Trophoblast cell (in vitro differentiated cells and primary cell): ENCODE data around the gene ERAP2.
A peak's percentile ranks its signal among the peaks of the same experiment; 100 is the strongest.
"Not testable (repeated sequence)": the region's sequence is repeated elsewhere in the genome, so short reads cannot be mapped to it uniquely, and the experiment has no call there.

Experiments
- DNase-seq, 2 donors: peaks; one replicate each; pipeline ENCODE4 v3.0.0-alpha.2; 2016
- H2AFZ ChIP-seq: 2 replicates; pipeline ENCODE4 v1.6.1; 2013; ENCODE audit warnings: low read length, moderate library complexity, mild to moderate bottlenecking; ENCODE audit not compliant: insufficient read depth, poor library complexity
- H2AK5ac ChIP-seq: 2 replicates; pipeline ENCODE4 v1.6.1; 2013; ENCODE audit warnings: mild to moderate bottlenecking, low read length
- H2BK120ac ChIP-seq: 2 replicates; pipeline ENCODE4 v1.6.1; 2013; ENCODE audit warnings: low read length, mild to moderate bottlenecking, moderate library complexity; ENCODE audit not compliant: insufficient read depth, poor library complexity
- H2BK12ac ChIP-seq: 2 replicates; pipeline ENCODE4 v1.6.1; 2013; ENCODE audit warnings: mild to moderate bottlenecking, low read length, moderate library complexity
- H2BK5ac ChIP-seq: 2 replicates; pipeline ENCODE4 v1.6.1; 2013; ENCODE audit warnings: low read length, low read depth, moderate library complexity, mild to moderate bottlenecking; ENCODE audit not compliant: poor library complexity
- H3K14ac ChIP-seq: 2 replicates; pipeline ENCODE4 v1.6.1; 2013; ENCODE audit warnings: mild to moderate bottlenecking, low read length
- H3K18ac ChIP-seq: 2 replicates; pipeline ENCODE4 v1.6.1; 2013; ENCODE audit warnings: mild to moderate bottlenecking, low read length
- H3K23ac ChIP-seq: 2 replicates; pipeline ENCODE4 v1.6.1; 2013; ENCODE audit warnings: low read length
- H3K27ac ChIP-seq: 2 replicates; pipeline ENCODE4 v1.5.1; 2013; ENCODE audit warnings: low read depth, mild to moderate bottlenecking, inconsistent platforms, low read length, moderate library complexity
- H3K27me3 ChIP-seq: 2 replicates; pipeline ENCODE4 v1.6.1; 2013; ENCODE audit warnings: inconsistent platforms, mild to moderate bottlenecking, low read length, moderate library complexity; ENCODE audit not compliant: insufficient read depth
- H3K36me3 ChIP-seq, 2 experiments: 1 replicate in 1 of 2; 2 replicates in 1 of 2; pipeline ENCODE4 v1.6.1; 2013; ENCODE audit warnings: low read length in 2 of 2, mild to moderate bottlenecking in 2 of 2, moderate library complexity in 1 of 2; ENCODE audit not compliant: insufficient read depth in 2 of 2, control insufficient read depth in 1 of 2
- H3K4ac ChIP-seq: 2 replicates; pipeline ENCODE4 v1.6.1; 2013; ENCODE audit warnings: low read depth, mild to moderate bottlenecking, low read length, moderate library complexity
- H3K4me1 ChIP-seq, 2 experiments: 1 replicate in 1 of 2; 2 replicates in 1 of 2; pipeline ENCODE4 v1.6.1; 2013; ENCODE audit warnings: low read length in 2 of 2, mild to moderate bottlenecking in 2 of 2, moderate library complexity in 1 of 2; ENCODE audit not compliant: insufficient read depth in 2 of 2, control insufficient read depth in 1 of 2
- H3K4me2 ChIP-seq: 2 replicates; pipeline ENCODE4 v1.6.1; 2013; ENCODE audit warnings: inconsistent platforms, mild to moderate bottlenecking, low read length, moderate library complexity
- H3K4me3 ChIP-seq: 2 replicates; pipeline ENCODE4 v1.5.1; 2013; ENCODE audit warnings: mild to moderate bottlenecking, low read depth, low read length, inconsistent platforms
- H3K79me1 ChIP-seq: one replicate; pipeline ENCODE4 v1.6.1; 2013; ENCODE audit warnings: low read length
- H3K79me2 ChIP-seq: 2 replicates; pipeline ENCODE4 v1.6.1; 2013; ENCODE audit warnings: low read length, mild to moderate bottlenecking; ENCODE audit not compliant: control insufficient read depth, insufficient read depth, poor library complexity
- H3K9ac ChIP-seq: 2 replicates; pipeline ENCODE4 v1.6.1; 2013; ENCODE audit warnings: mild to moderate bottlenecking, low read length
- H3K9me3 ChIP-seq: 2 replicates; pipeline ENCODE4 v1.6.1; 2013; ENCODE audit warnings: low read depth, mild to moderate bottlenecking, control low read depth, inconsistent platforms, low read length; ENCODE audit not compliant: insufficient read depth
- H4K12ac ChIP-seq: 2 replicates; pipeline ENCODE4 v1.6.1; 2013; ENCODE audit warnings: low read depth, mild to moderate bottlenecking, low read length, moderate library complexity
- H4K8ac ChIP-seq: 2 replicates; pipeline ENCODE4 v1.6.1; 2013; ENCODE audit warnings: low read depth, mild to moderate bottlenecking, low read length, moderate library complexity
- H4K91ac ChIP-seq: one replicate; pipeline ENCODE4 v1.6.1; 2013; ENCODE audit warnings: low read depth, mild to moderate bottlenecking, low read length, moderate library complexity
- WGBS: extraction: QIAGEN DNeasy Blood & Tissue Kit; methylation state at CpG from one replicate; pipeline ENCODE4 v1.1.7; 2013; ENCODE audit warnings: missing lambda C conversion rate; ENCODE audit not compliant: insufficient read length, insufficient coverage; ENCODE audit errors: extremely low coverage; 5-methylcytosine and 5-hydroxymethylcytosine counted together

ERAP2 gene

DNA sequence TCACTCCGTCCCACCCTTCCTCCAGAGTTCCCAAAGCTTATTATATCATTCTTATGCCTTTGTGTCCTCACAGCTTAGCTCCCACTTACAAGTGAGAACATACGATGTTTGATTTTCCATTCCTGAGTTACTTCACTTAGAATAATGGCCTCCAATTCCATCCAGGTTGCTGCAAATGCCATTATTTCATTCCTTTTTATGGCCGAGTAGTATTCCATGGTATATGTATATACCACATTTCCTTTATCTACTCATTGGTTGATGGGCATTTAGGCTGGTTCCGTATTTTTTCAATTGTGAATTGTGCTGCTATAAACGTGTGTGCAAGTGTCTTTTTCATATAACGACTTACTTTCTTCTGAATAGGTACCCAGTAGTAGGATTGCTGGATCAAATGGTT is 34.4 kb upstream of the ERAP2 start:
- not testable (repeated sequence) for H3K4me2 ChIP-seq, H3K23ac ChIP-seq, H2BK120ac ChIP-seq, H3K4me1 ChIP-seq, H3K27ac ChIP-seq, H3K14ac ChIP-seq, H4K12ac ChIP-seq, H2BK12ac ChIP-seq, H4K8ac ChIP-seq, H3K36me3 ChIP-seq, H2BK5ac ChIP-seq, H3K9me3 ChIP-seq, H3K4me3 ChIP-seq, H3K79me2 ChIP-seq, DNase-seq, H2AK5ac ChIP-seq, H3K4ac ChIP-seq, H3K18ac ChIP-seq, H3K79me1 ChIP-seq, H3K27me3 ChIP-seq, H3K9ac ChIP-seq, H2AFZ ChIP-seq, H4K91ac ChIP-seq
- no CpG with 5 or more reads among the region's 6 CpGs for WGBS

DNA sequence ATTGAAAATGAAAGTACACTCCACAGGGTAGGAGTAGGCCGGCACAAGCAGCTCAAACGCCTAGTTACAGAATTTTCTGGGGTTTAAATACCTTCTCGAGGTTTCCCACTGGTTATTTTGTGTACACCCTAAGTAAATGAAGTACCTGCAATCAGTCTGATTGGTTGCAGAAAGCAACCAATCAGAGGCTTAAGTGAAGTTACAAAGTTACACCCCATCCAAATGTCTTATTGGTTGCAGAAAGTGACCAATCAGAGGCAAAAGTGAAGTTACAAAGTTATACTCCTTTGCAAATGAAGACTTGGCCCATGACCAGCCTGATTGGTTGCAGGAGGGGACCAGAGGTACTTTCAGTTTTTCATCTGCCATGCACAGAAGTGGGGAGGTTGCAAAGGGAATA is 33.2 kb upstream of the ERAP2 start:
- Histone ChIP-seq H2BK5ac (no peak overlapping the region), H3K36me3 (no peaks in the 10 kb centered on the region), H3K18ac (no peak overlapping the region), H3K4me2 (no peak overlapping the region), H2BK120ac (no peak overlapping the region), H3K23ac (no peak overlapping the region), H3K27me3 (no peaks in the 10 kb centered on the region), H4K91ac (no peak overlapping the region), H2AK5ac (no peak overlapping the region), H3K9me3 (no peaks in the 10 kb centered on the region), H3K4me1 (peaks cover 8% of the 10 kb centered on the region in 2 experiments), H3K14ac (no peak overlapping the region), H3K79me1 (no peaks in the 10 kb centered on the region), H3K79me2 (no peaks in the 10 kb centered on the region), H2BK12ac (no peak overlapping the region), H4K12ac (no peak overlapping the region), H3K27ac (no peak overlapping the region), H3K4ac (no peak overlapping the region), H3K9ac (no peak overlapping the region), H3K4me3 (no peak overlapping the region), H2AFZ (no peak overlapping the region), H4K8ac (no peak overlapping the region)
- no peak for DNase-seq
- WGBS = no CpG with 5 or more reads among the region's 3 CpGs

- Histone ChIP-seq H3K27me3 (no peaks in the 10 kb centered on the region), H2BK5ac (no peak overlapping the region), H3K23ac (no peak overlapping the region), H2BK12ac (no peak overlapping the region), H3K36me3 (no peaks in the 10 kb centered on the region), H3K4me1 (peaks cover 6 to 8% of the 10 kb centered on the region in 2 experiments), H2BK120ac (no peak overlapping the region), H3K18ac (no peak overlapping the region), H3K9me3 (no peaks in the 10 kb centered on the region), H3K4me3 (no peak overlapping the region), H3K79me2 (no peaks in the 10 kb centered on the region), H3K4ac (no peak overlapping the region), H2AK5ac (no peak overlapping the region), H3K9ac (no peak overlapping the region), H3K27ac (no peak overlapping the region), H4K8ac (no peak overlapping the region), H3K79me1 (no peaks in the 10 kb centered on the region), H2AFZ (no peak overlapping the region), H4K91ac (no peak overlapping the region), H3K14ac (no peak overlapping the region), H4K12ac (no peak overlapping the region), H3K4me2 (peak overlapping the region; percentile 27)
- DNase-seq = peak in 1 of 2 donors; percentile 27
- WGBS = no CpG with 5 or more reads among the region's 4 CpGs
These were observed 31.8 kb upstream of the ERAP2 start for GRCh38 chr5:96844481-96844990.

DNA sequence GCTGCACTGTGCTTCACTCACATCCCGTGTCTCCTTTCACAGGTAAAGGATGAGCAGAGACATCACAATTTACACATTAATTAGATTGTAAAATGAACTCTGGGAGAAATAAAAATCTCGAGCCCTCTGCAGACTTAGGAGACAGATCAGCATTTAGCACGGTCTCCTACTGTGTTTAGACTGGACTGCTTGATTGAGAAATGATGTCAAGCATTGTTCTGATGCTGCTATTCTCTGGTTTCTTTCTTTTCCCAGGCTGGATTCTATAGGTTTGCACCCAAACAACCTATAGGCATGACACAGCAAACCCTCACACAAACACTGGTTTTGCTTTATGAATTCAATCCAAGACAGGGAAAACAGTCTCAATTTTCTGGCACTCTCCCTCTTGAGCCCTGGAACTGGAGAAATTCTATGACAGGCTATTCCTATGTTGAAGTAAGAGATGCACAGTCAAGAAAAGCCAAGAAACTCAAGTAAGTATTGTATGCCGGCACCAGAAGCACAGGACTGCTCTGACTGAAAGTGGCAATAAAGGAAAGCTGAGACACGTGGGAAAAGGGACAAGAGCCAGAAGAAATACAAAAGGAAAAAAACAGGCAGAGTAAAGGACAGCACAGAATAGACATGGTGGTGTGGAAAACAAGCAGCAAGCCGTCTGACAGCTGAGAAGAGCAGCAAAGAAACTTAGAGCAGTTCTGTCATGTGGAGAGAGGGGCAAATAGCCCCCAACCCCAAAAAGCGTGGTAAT is 24.8 kb upstream of the ERAP2 start:
- H2BK12ac ChIP-seq = no peak overlapping the region
- no peak overlapping the region for H3K27ac ChIP-seq
- H2AK5ac ChIP-seq = no peak overlapping the region
- no peak for DNase-seq
- H3K4me2 ChIP-seq = no peak overlapping the region
- no peaks in the 10 kb centered on the region for H3K79me2 ChIP-seq
- H3K27me3 ChIP-seq = no peaks in the 10 kb centered on the region
- no peaks in the 10 kb centered on the region for H3K79me1 ChIP-seq
- no peak overlapping the region for H3K14ac ChIP-seq
- no peak overlapping the region for H4K8ac ChIP-seq
- H3K18ac ChIP-seq = no peak overlapping the region
- no peak overlapping the region for H3K4me3 ChIP-seq
- no peaks in the 10 kb centered on the region for H3K9me3 ChIP-seq
- H2BK5ac ChIP-seq = no peak overlapping the region
- H3K9ac ChIP-seq = no peak overlapping the region
- H2AFZ ChIP-seq = no peak overlapping the region
- H4K12ac ChIP-seq = no peak overlapping the region
- no CpG with 5 or more reads among the region's 7 CpGs for WGBS
- H3K4ac ChIP-seq = no peak overlapping the region
- H2BK120ac ChIP-seq = no peak overlapping the region
- H3K23ac ChIP-seq = no peak overlapping the region
- no peaks in the 10 kb centered on the region for H3K36me3 ChIP-seq
- no peak overlapping the region for H4K91ac ChIP-seq
- no peaks in the 10 kb centered on the region for H3K4me1 ChIP-seq
